Naive thymus-derived CD8-positive, alpha-beta T cell (primary cell): Measurements from ENCODE around the gene AVPR1B. TPM values are rescaled to one million over a fixed set of nuclear protein-coding genes. Genes with fewer than 3 reads are reported as not detected.

ENCODE experiments used
- ATAC-seq, 2 donors: fragments of 150-1000 bp; cut with Tn5 transposase in 1 of 2; sonication (Bioruptor Pico), chemical (Tn5 transposase) in 1 of 2; 1 replicate in 1 of 2; 2 replicates in 1 of 2; pipeline ENCODE4 v1.10.0; 2021; ENCODE audit warnings: mild to moderate bottlenecking in 2 of 2, moderate library complexity in 2 of 2
- POLR2A ChIA-PET: fragments of 350-600 bp; sonication (Branson Sonifier 250); formaldehyde crosslinking; loops from one replicate; lab custom pipeline; 2021; ENCODE audit warnings: antibody characterized with exemption; lab: Charles Lee
- DNase-seq, 10 donors: peaks; one replicate each; pipeline versions ENCODE4 v3.0.0 to v3.0.0-alpha.2; 2020 to 2022
- H3K27ac Mint-ChIP-seq, 10 donors: one replicate each; pipeline ENCODE4 v1.8.0; 2020 to 2022; ENCODE audit warnings: mild to moderate bottlenecking in 10 of 10, mixed read lengths in 10 of 10, moderate library complexity in 4 of 10, inconsistent platforms in 1 of 10
- H3K27me3 Mint-ChIP-seq, 5 donors: one replicate each; pipeline ENCODE4 v1.8.0; 2021 to 2022; ENCODE audit warnings: mixed read lengths in 5 of 5
- H3K36me3 Mint-ChIP-seq, 3 donors: one replicate each; pipeline ENCODE4 v1.8.0; 2020 to 2022; ENCODE audit warnings: mixed read lengths in 3 of 3, mild to moderate bottlenecking in 2 of 3, inconsistent platforms in 1 of 3
- H3K4me1 Mint-ChIP-seq, 4 donors: one replicate each; pipeline ENCODE4 v1.8.0; 2021 to 2022; ENCODE audit warnings: mixed read lengths in 4 of 4
- H3K4me3 Mint-ChIP-seq, 10 donors: one replicate each; pipeline ENCODE4 v1.8.0; 2020 to 2022; ENCODE audit warnings: mild to moderate bottlenecking in 10 of 10, mixed read lengths in 10 of 10, moderate library complexity in 6 of 10, inconsistent platforms in 1 of 10
- H3K9me3 Mint-ChIP-seq, 9 donors: one replicate each; pipeline ENCODE4 v1.8.0; 2020 to 2022; ENCODE audit warnings: mixed read lengths in 9 of 9, mild to moderate bottlenecking in 3 of 9, inconsistent platforms in 1 of 9, moderate library complexity in 1 of 9
- polyA plus RNA-seq, 3 donors: library from polyadenylated mRNA; unstranded; fragments of 300-500 nt; fragmentation: Illumina TruSeq; gene quantifications; one replicate each; pipeline ENCODE4 v1.2.3, GENCODE V29; 2021
- total RNA-seq, 8 experiments: library from RNA in 2 of 8; stranded (reverse) in 2 of 8; gene quantifications; one replicate each; pipeline ENCODE4 v1.2.3 and lab custom pipeline; 2021 to 2026

AVPR1B gene, protein sequence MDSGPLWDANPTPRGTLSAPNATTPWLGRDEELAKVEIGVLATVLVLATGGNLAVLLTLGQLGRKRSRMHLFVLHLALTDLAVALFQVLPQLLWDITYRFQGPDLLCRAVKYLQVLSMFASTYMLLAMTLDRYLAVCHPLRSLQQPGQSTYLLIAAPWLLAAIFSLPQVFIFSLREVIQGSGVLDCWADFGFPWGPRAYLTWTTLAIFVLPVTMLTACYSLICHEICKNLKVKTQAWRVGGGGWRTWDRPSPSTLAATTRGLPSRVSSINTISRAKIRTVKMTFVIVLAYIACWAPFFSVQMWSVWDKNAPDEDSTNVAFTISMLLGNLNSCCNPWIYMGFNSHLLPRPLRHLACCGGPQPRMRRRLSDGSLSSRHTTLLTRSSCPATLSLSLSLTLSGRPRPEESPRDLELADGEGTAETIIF
- total RNA-seq (not detected), polyA plus RNA-seq (not detected), total RNA-seq (lab: John Stamatoyannopoulos, UW) (0 reads per million in 6 experiments)

DNA sequence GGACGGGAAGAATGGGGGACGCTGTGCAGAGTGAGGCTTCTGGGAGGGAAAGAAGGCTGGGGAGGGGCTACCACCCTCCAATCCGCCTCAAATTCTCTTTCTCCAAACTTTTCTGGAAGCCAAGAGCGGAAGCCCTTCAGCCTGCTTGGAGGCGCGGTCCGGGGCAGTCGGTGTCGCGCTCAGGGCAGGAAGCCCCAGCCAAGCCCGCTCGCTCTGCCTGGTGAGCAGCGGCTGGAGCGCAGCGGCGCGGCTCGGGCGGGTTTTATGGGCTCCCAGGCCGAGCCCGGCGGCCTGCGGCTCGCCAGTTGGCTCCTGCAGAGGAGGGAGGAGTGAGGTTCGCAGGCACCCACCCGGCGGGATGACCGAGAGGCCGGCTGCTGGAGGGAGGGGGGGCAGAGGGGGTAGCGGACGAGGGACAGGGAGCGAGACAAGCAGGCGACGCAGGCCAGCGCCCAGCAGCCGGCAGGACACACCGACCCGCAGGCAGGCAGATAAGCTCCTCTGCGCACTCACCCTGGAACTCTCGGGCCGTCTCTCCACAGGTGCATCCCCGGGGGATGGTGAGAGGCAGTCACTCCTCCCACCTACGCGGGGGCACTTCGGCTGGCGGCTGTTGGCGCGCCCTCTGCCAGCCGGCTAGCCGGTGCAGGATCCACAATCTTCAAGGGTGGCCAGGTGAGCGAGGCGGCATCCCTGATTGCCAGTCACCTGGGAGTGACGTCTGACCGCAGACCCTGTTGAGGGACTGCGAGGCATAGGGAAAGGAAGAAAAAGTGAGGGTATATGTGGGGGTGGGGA is at the start of gene AVPR1B:
TSS of gene AVPR1B (minus strand) at position 238 of the 798 bp plus-strand sequence. CDS start 498 bp downstream, outside the sequence.
- H3K27ac Mint-ChIP-seq: peak within 1 kb of the TSS in 1 of 10 donors; percentile 69
- H3K9me3 Mint-ChIP-seq: peaks cover 3 to 25% (median 14%) of the 10 kb centered on the region in 9 donors
- peaks cover 7 to 17% (median 11%) of the 10 kb centered on the region in 4 donors for H3K4me1 Mint-ChIP-seq
- peaks cover 2 to 25% (median 8%) of the 10 kb centered on the region in 3 donors for H3K36me3 Mint-ChIP-seq
- ATAC-seq (peak; percentile 57 to 63), DNase-seq (peak in 1 of 10 donors; percentile 5)
- H3K27me3 Mint-ChIP-seq: peaks cover 16 to 61% (median 32%) of the 10 kb centered on the region in 5 donors
- POLR2A ChIA-PET: no interaction called here
- H3K4me3 Mint-ChIP-seq: peak within 1 kb of the TSS; percentile 23 to 71 (median 64)

DNA sequence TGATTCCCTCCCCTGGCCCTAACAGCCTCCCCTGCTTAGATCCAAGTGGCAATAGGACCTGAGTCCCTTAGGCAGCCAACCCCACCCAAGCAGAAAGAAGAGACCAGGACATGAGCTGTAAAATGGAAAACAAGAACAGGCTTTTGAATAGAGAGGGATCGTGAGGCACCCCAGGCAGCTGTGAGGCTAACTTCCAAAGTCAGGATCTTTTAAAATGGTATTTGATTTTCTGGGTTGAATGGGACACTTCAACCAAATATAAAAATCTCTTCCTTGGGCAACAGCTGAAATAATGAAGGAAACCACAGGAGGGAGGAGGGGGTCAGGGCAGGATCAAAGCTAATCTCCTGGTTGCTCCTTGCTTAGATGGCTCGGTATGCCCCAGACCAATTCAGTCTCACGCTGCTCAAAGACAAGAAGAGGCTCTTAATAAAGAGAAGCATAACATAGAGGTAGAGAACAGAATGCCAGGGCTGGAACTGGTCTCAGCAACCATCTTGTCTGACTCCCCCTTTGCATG is 28.6 kb upstream of the AVPR1B start:
- Mint-ChIP-seq H3K27ac (no peak overlapping the region), H3K9me3 (peaks cover 0 to 5% (median 0%) of the 10 kb centered on the region in 9 donors)

DNA sequence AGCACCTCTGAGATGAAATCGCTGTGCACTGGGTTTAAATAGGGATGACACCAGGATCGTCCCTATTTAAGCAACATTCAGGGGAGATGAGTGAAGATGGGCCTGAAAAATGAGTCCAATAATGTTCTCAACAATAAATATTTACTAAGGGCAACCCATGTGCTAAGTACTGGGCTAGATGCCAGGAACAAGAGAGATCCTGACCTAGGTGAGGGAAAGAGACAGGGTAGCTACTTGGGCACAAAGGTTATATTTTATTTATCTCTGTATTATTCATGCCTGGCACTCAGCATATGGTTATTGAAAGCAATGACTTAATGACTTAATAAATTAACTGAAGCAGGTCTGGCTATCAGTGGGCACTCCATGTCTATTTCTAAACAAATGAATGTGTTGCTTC is 27.4 kb upstream of the AVPR1B start:
- Mint-ChIP-seq H3K9me3 (peaks cover 0 to 5% (median 0%) of the 10 kb centered on the region in 9 donors), H3K4me1 (peaks cover 0 to 10% (median 8%) of the 10 kb centered on the region in 4 donors), H3K36me3 (no peaks in the 10 kb centered on the region), H3K4me3 (no peak overlapping the region), H3K27ac (no peak overlapping the region), H3K27me3 (peaks cover 0 to 10% (median 6%) of the 10 kb centered on the region in 5 donors)
- ATAC-seq (no peak), DNase-seq (no peak)
- POLR2A ChIA-PET: no interaction called here

More for the DNA sequence above, 28.6 kb upstream of the AVPR1B start:
- H3K4me1 Mint-ChIP-seq: peaks cover 0 to 10% (median 8%) of the 10 kb centered on the region in 4 donors
- H3K36me3 Mint-ChIP-seq: no peaks in the 10 kb centered on the region
- POLR2A ChIA-PET: no interaction called here
- H3K4me3 Mint-ChIP-seq: no peak overlapping the region
- DNase-seq (no peak), ATAC-seq (no peak)
- H3K27me3 Mint-ChIP-seq: peaks cover 0 to 7% (median 4%) of the 10 kb centered on the region in 5 donors

DNA sequence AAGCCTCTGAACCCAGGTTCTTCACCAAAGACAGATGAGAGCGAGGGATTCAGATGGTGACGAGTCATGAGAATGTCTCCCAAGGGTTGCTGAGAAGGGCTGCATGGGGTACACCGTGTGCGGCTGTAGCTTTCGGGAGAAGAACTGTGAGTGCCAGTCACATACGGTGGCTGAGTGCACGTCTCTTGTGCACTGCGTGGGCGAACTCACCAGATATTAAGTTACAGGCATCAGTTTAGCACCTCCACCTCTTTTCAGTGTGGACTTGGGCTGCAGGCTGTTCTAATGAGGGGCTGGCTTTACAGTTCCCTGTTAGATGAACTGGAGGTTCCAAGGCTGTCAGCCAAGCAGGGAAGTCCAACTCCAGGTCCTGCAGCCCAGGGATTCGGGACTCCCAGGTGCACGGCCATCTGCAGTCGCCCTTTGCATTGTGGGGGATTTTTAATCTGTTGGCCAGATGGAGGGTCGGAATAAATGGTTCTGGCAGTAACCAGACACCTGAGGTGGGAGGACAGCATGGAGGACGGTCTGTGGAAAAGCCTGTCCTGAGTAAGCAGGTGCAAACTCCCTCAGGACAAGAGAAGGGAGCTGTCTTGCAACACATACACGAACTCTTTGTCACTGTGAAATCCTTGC is 26.5 kb upstream of the AVPR1B start:
- H3K27me3 Mint-ChIP-seq: peaks cover 0 to 14% (median 7%) of the 10 kb centered on the region in 5 donors
- H3K4me1 Mint-ChIP-seq: peaks cover 0 to 10% (median 8%) of the 10 kb centered on the region in 4 donors
- POLR2A ChIA-PET: no interaction called here
- H3K4me3 Mint-ChIP-seq: no peak overlapping the region
- ATAC-seq: no peak
- peaks cover 0 to 4% (median 0%) of the 10 kb centered on the region in 9 donors for H3K9me3 Mint-ChIP-seq
- H3K27ac Mint-ChIP-seq: no peak overlapping the region
- no peak for DNase-seq
- H3K36me3 Mint-ChIP-seq: no peaks in the 10 kb centered on the region

DNA sequence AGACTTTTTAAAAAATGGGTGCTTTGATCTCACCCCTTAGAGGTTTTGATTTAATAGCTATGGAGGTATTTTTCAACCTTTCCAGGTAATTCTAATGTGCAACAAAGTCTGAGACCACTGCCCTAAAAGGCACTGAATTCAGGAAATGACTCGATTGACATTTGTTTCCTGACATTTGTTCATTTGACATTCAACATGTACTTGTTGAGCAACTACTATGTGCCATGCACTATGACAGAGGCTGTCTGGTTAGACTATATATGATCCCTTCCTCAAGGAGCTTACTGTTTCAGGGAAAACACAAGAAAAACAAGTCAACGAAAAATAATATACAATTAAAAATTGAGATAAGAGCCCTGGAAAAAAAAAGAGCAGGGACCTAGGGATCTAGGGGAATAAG is 25.6 kb upstream of the AVPR1B start:
- no peak for DNase-seq
- ATAC-seq: no peak
- Mint-ChIP-seq H3K27me3 (peaks cover 2 to 17% (median 10%) of the 10 kb centered on the region in 5 donors), H3K4me1 (peaks cover 0 to 10% (median 8%) of the 10 kb centered on the region in 4 donors), H3K27ac (peak overlapping the region in 1 of 10 donors; percentile 31), H3K36me3 (no peaks in the 10 kb centered on the region), H3K4me3 (no peak overlapping the region), H3K9me3 (no peaks in the 10 kb centered on the region)
- POLR2A ChIA-PET: no interaction called here

DNA sequence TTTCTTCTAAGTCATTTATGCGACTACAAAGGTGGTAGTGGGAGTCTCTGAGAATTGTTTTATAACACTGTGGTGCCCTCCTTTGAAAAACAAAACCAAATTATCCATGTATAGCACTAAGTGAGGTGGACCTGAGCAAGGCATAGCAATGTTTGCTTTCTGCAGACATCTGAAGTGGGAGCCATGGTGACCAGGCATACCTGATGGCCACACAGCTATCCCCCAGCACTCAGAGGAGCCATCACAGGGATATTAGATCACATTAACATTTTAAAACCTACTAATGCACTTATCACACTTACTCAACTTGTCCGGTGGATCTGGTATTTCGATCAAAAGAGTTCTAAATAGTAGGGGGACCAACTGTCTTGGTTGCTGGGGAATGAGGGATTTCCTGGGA is 24.8 kb upstream of the AVPR1B start:
- ATAC-seq (no peak), DNase-seq (no peak)
- H3K4me3 Mint-ChIP-seq: no peak overlapping the region
- no peaks in the 10 kb centered on the region for H3K36me3 Mint-ChIP-seq
- H3K27ac Mint-ChIP-seq: no peak overlapping the region
- no peaks in the 10 kb centered on the region for H3K9me3 Mint-ChIP-seq
- peaks cover 0 to 10% (median 8%) of the 10 kb centered on the region in 4 donors for H3K4me1 Mint-ChIP-seq
- POLR2A ChIA-PET: no interaction called here
- H3K27me3 Mint-ChIP-seq: peaks cover 2 to 17% (median 10%) of the 10 kb centered on the region in 5 donors

DNA sequence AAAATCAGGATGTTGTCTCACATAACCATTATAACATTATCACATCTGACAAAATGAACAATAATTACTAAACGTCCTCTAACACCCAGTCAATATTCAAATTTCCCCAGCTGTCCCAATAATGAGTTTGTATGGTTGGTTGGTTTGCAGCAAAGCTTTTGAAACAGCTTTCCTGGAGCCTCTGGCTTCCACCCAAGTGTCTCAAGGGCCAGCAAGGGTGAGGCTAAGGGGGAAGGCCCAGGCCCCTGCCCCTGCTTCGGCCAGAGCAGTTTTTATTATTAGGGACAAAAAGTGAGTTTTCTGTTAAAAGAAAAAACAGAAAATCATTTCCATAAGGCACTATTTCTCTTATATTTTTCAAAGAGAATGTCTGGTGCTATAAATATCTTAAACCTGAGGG is 19.1 kb upstream of the AVPR1B start:
- Mint-ChIP-seq H3K36me3 (no peaks in the 10 kb centered on the region), H3K9me3 (no peaks in the 10 kb centered on the region), H3K27ac (no peak overlapping the region), H3K4me1 (peaks cover under 1 to 3% (median 3%) of the 10 kb centered on the region in 4 donors), H3K27me3 (peaks cover 0 to 21% (median 10%) of the 10 kb centered on the region in 5 donors), H3K4me3 (no peak overlapping the region)
- POLR2A ChIA-PET: no interaction called here
- DNase-seq: no peak
- ATAC-seq: no peak

DNA sequence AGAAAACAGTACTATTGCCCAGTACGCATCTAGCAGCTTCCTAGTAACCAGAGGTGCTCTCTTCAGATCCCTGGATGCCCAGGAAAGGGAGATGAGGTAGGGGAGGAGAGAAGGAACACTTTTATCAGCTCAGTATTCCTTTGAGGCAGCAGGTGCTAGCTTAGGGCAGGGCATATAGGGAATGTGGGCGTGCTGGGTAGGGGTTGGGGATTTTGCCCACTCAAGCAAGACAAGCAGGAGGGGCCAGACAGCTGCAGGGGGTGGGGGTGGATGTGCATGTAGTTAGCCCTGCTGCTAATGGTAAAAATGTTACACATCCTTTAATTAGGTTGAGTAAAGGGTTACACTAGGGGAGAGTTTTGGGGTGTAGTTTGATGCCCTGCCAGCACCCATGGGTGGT is 18.1 kb upstream of the AVPR1B start:
- H3K4me1 Mint-ChIP-seq: peaks cover 0 to 4% (median 0%) of the 10 kb centered on the region in 4 donors
- no peak overlapping the region for H3K27ac Mint-ChIP-seq
- peaks cover 2 to 21% (median 10%) of the 10 kb centered on the region in 5 donors for H3K27me3 Mint-ChIP-seq
- ATAC-seq (no peak), DNase-seq (no peak)
- no peak overlapping the region for H3K4me3 Mint-ChIP-seq
- H3K36me3 Mint-ChIP-seq: no peaks in the 10 kb centered on the region
- H3K9me3 Mint-ChIP-seq: no peaks in the 10 kb centered on the region
- POLR2A ChIA-PET: no interaction called here

DNA sequence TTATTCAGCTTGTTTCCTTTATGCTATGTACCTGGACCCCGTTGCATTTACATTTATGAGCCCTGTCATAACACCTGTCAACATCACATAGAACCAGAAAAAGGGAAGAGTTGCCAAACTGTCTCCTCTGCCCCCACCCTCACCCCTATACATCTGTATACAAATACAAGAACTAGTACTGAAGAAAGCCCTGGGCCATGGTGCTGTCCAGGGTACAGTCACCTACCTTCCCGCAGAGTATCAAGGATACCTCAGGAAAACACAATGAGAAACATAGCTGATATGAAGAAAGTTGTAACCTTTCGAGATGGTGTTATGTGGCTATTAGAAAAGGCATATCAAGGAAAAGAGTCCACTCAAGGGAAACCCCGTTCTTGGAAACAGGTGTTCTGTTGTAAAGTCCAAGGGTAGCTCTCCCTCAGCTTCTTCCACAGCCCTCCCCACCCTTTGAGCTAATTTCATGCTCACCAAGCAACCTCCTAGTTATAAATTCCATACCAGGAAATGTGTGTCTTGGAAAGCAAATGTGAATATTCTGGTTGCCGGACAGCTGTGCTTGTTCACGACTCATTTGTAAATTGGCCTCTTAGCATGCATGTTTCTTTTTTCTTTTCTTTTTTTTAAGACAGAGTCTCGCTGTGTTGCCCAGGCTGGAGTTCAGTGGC is 16.7 kb upstream of the AVPR1B start:
- Mint-ChIP-seq H3K4me3 (no peak overlapping the region), H3K27me3 (peaks cover 2 to 14% (median 4%) of the 10 kb centered on the region in 5 donors), H3K9me3 (no peaks in the 10 kb centered on the region), H3K27ac (no peak overlapping the region), H3K36me3 (no peaks in the 10 kb centered on the region), H3K4me1 (peaks cover 0 to 4% (median 0%) of the 10 kb centered on the region in 4 donors)
- DNase-seq (no peak), ATAC-seq (no peak)
- POLR2A ChIA-PET: no interaction called here

DNA sequence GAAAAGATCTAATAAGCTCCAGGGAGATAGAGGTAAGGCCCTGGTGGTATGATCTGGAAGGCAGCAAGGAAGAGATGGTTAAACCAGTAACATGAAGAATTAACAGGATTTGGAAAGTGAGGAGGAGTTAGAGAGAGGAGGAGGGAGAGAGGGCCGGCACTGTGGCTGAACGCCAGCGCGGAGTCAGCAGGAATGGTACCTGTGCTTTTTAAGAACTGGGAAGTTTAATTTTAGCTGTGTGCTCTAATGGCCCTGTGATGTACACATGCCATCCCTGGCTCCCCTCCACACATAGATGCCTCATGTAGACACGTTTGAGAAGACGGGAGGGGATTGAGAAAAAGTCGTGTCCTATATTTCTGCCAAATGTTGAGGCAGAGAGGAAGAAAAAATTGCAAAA is 13.8 kb upstream of the AVPR1B start:
- POLR2A ChIA-PET: no interaction called here
- H3K27me3 Mint-ChIP-seq: peaks cover 6 to 20% (median 20%) of the 10 kb centered on the region in 5 donors
- no peaks in the 10 kb centered on the region for H3K9me3 Mint-ChIP-seq
- peak overlapping the region in 1 of 10 donors; percentile 14 for H3K27ac Mint-ChIP-seq
- DNase-seq (no peak), ATAC-seq (no peak)
- no peak overlapping the region for H3K4me3 Mint-ChIP-seq
- H3K4me1 Mint-ChIP-seq: peaks cover 0 to 4% (median 0%) of the 10 kb centered on the region in 4 donors
- no peaks in the 10 kb centered on the region for H3K36me3 Mint-ChIP-seq

DNA sequence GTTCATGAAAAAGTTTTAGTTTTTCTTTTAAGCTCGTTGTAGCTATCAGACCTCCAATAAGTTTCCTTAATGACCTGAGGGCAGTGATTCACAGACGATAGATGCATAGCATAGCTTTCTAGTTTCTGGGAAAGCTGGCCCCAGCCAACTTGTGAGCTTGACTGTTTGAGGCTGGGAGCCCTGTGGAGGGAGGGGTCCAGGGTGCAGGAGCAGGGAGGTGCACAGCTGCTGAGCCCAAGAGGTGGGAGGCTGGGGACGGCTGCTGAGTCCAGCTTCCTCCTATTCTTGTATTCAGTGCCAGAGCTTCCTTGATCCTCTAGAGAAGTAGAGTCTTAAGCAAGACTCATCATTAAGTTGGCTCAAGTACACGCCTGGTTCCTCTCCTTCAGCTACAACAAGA is 11.0 kb upstream of the AVPR1B start:
- H3K4me1 Mint-ChIP-seq: peaks cover 0 to 4% (median 0%) of the 10 kb centered on the region in 4 donors
- H3K27ac Mint-ChIP-seq: no peak overlapping the region
- DNase-seq (no peak), ATAC-seq (no peak)
- H3K4me3 Mint-ChIP-seq: no peak overlapping the region
- peaks cover 8 to 23% (median 20%) of the 10 kb centered on the region in 5 donors for H3K27me3 Mint-ChIP-seq
- H3K9me3 Mint-ChIP-seq: peaks cover 0 to 4% (median 0%) of the 10 kb centered on the region in 9 donors
- POLR2A ChIA-PET: no interaction called here
- H3K36me3 Mint-ChIP-seq: no peaks in the 10 kb centered on the region
